Activated naive CD4-positive, alpha-beta T cell treated with anti-CD3 and anti-CD28 coated beads, Interleukin-2, amount 10 ng/mL, durations not matched to agents 7 days and 5 days (primary cell): ENCODE data around the gene WDR37.
"Not testable (repeated sequence)": the region's sequence is repeated elsewhere in the genome, so short reads cannot be mapped to it uniquely, and the experiment has no call there.

ENCODE experiments used
- CTCF ChIA-PET: fragments of 350-600 bp; sonication (Branson Sonifier 250); formaldehyde crosslinking; loops from one replicate; lab custom pipeline; 2021; ENCODE audit warnings: antibody characterized with exemption; lab: Charles Lee
- DNase-seq: peaks from one replicate; pipeline ENCODE4 v3.0.0-alpha.2; 2020
- H3K27ac Mint-ChIP-seq: one replicate; pipeline ENCODE4 v1.8.0; 2021; ENCODE audit warnings: mild to moderate bottlenecking, moderate library complexity, mixed read lengths
- H3K27me3 Mint-ChIP-seq: one replicate; pipeline ENCODE4 v1.8.0; 2021; ENCODE audit warnings: mild to moderate bottlenecking, mixed read lengths
- H3K36me3 Mint-ChIP-seq: one replicate; pipeline ENCODE4 v1.8.0; 2021; ENCODE audit warnings: mixed read lengths
- H3K4me1 Mint-ChIP-seq: one replicate; pipeline ENCODE4 v1.8.0; 2021; ENCODE audit warnings: mixed read lengths
- H3K4me3 Mint-ChIP-seq: one replicate; pipeline ENCODE4 v1.8.0; 2021; ENCODE audit warnings: mild to moderate bottlenecking, moderate library complexity, mixed read lengths
- H3K9me3 Mint-ChIP-seq: one replicate; pipeline ENCODE4 v1.8.0; 2021; ENCODE audit warnings: mixed read lengths

The WDR37 gene

DNA sequence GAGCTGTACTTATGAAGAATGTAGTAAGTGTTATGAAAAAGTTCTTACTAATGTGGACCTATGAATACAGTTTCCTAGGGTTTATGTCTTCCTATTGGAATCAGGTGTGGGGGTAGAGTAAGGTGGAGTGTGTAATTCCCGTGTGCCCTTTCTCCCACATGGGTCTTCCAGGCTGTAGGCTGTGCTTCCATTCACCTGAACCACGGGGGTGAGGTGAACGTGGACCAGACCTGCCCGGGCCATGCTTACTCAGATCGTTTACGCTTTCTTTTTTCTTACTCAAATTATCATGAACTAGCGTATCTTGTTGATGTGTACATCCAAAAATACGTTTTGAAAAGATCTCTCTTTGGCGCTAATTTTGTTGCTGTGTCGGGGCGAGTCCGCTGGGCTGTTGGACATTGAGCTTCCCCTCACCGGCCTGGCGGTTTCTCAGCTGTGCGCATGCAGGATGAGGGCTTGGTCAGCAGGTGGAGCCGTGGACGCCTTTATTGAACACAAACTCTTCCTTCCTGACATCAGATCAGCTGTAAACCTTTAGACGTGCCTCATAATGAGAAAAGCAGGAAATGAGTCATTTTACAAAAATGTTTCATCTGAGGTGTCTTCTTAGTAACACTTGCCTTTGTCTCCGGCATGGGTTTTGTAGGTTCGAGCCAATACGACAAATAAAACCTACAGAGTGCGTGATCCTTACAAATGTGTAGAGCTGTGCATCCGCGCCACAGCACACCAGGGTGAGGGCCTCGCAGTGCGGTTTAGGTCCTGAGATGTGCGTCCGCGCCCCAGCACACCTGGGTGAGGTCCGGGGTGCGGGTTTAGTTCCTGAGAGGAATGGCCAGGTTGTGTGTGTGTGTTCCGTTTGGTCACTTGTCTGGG lies 53.8 kb downstream of the WDR37 start:
- CTCF ChIA-PET = interaction anchor here (0.6 to 1.6 kb wide), 11 partner anchors 8 to 1818 kb away, joined by 3 to 8 read pairs (median 3); partner anchors contain the start of gene ADARB2
- Mint-ChIP-seq H3K9me3 (no peaks in the 10 kb centered on the region), H3K36me3 (peaks cover 80% of the 10 kb centered on the region), H3K27ac (peak overlapping the region; percentile 94), H3K4me1 (peaks cover 33% of the 10 kb centered on the region), H3K27me3 (no peaks in the 10 kb centered on the region), H3K4me3 (peak overlapping the region; percentile 29)
- DNase-seq = peak; percentile 87

DNA sequence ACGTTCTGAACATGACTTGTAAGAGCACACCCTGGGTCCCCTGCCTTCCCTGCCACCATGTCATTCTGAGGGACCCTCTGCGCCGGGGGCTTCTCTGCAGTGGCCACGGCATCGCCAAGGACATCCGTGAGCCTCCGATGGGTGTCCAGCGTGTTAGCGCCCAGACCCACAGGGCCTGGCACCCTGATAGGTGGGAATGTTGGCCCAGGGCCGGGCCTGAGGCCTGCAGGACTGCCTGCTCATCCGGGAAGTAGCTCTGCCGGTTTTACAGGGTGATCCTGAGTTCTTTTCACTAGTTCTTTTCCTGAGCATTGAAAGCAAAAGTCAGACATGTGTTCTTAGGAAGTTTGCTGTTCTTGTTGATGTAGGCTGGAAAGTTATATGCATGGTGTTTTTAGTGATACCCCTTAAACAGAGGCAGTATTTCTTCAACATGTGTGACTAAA lies 54.5 kb downstream of the WDR37 start:
- Mint-ChIP-seq H3K4me3 (peak overlapping the region; percentile 29), H3K4me1 (peaks cover 37% of the 10 kb centered on the region), H3K27ac (peak overlapping the region; percentile 94), H3K36me3 (peaks cover 82% of the 10 kb centered on the region), H3K9me3 (no peaks in the 10 kb centered on the region), H3K27me3 (no peaks in the 10 kb centered on the region)
- DNase-seq = no peak
- CTCF ChIA-PET = interaction anchor here (0.6 to 1.5 kb wide), 11 partner anchors 8 to 1817 kb away, joined by 3 to 8 read pairs (median 3); partner anchors contain the start of gene ADARB2

DNA sequence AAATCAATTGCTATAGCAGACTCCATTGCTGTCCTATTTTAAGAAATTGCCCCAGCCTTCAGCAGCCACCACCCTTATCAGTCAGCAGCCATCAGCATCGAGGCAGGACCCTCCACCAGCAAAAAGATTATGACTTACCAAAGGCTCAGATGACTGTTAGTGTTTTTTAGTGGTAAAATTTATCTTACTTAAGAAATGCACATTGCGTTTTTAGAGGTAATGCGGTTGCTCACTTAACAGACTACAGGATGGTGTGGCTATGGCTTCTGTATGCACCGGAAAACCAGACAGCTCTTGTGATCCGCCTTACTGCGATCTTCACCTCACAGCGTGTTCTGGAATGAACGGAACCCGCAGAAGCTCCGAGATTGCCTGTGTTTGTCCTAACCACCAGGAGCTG lies 58.1 kb downstream of the WDR37 start:
- H3K9me3 Mint-ChIP-seq = peaks cover 5% of the 10 kb centered on the region
- DNase-seq = no peak
- H3K27ac Mint-ChIP-seq = no peak overlapping the region
- peaks cover 88% of the 10 kb centered on the region for H3K36me3 Mint-ChIP-seq
- no peaks in the 10 kb centered on the region for H3K27me3 Mint-ChIP-seq
- H3K4me3 Mint-ChIP-seq = no peak overlapping the region
- CTCF ChIA-PET = no interaction called here
- H3K4me1 Mint-ChIP-seq = peaks cover 53% of the 10 kb centered on the region

DNA sequence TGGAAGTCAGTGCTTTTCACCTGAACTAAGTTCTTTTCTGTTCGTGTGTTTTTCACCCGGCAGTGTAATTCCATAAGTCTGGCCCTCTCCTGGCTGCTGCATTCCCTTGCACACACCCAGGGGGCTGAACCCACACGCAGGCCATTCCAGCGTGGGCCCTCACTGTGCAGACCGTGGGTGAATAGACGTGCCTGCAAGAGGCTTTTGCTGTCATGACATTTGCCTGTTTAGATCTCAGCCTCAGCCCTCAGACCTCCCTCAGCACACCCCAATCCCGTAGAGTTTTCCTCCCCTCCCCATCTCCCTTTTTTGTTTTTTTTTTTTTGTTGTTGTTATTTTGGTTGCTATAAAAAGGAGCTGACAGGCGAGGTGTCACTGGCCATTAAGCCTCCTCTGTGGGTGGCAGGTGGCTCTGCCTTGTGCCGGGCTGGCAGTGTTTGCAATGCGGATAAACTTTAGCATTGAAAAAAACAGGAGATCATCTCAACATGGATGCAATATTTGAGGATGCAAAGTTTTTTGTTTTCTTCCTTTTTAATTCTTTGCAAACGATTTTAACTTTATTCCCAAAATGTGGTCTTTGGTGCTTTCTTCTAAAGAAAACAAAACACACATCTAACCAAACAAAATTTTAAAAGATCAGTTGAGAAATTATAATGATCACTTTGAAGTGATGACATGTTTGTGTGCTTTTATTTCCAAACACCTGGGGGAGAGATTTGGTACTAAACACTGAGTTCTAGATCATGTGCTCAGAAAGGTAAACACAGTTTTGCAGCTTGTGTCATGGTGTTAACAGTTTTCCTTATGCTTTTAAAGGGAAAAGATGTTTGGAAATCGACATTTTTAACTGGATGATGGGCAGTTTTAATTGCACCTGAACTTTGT lies 58.8 kb downstream of the WDR37 start:
- Mint-ChIP-seq H3K9me3 (peaks cover 5% of the 10 kb centered on the region), H3K4me3 (no peak overlapping the region), H3K27me3 (no peaks in the 10 kb centered on the region), H3K4me1 (peaks cover 49% of the 10 kb centered on the region), H3K27ac (no peak overlapping the region), H3K36me3 (peaks cover 90% of the 10 kb centered on the region)
- CTCF ChIA-PET = no interaction called here
- no peak for DNase-seq

DNA sequence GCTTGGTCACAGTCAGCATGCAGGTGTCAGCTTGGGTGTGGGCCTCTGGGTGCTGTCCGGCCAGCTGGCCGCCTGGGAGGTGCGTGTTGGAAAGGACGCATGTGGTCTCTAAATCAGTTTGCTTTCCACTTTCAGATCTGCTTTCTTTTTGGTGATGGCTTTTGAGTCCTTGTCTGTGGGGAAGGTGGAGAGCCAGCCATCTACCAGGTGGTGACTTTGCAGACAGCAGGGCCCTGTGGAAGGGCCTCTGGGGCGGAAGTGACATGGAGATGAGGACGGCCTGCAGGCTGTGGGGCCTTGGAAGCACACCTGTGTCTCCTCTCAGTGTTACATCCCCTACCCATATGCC lies 59.4 kb downstream of the WDR37 start:
- Mint-ChIP-seq H3K4me1 (peaks cover 43% of the 10 kb centered on the region), H3K27ac (no peak overlapping the region)
- CTCF ChIA-PET = no interaction called here

DNA sequence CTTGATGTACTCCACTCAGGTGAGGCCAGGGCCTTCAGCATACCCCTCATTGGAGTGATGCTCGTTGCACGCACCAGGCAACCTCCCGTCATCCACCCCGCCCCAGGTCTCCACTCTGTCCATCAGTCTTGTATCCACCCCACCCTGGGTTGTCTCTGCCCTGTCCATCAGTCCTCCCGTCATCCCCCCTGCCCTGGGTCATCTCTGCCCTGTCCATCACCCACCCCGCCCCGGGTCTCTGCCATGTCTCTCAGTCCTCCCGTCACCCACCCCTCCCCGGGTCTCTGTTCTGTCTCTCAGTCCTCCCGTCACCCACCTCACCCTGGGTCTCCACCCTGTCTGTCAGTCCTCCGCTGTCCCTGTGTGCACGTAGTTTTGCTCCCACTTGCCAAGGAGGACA lies 59.9 kb downstream of the WDR37 start:
- Mint-ChIP-seq H3K4me3 (no peak overlapping the region), H3K27ac (peak overlapping the region; percentile 38), H3K9me3 (peaks cover 5% of the 10 kb centered on the region), H3K4me1 (peaks cover 39% of the 10 kb centered on the region), H3K27me3 (no peaks in the 10 kb centered on the region), H3K36me3 (peaks cover 82% of the 10 kb centered on the region)
- no peak for DNase-seq
- CTCF ChIA-PET = no interaction called here

More for the DNA sequence above, 59.4 kb downstream of the WDR37 start:
- H3K9me3 Mint-ChIP-seq = peaks cover 5% of the 10 kb centered on the region
- H3K4me3 Mint-ChIP-seq = no peak overlapping the region
- no peak for DNase-seq
- peaks cover 86% of the 10 kb centered on the region for H3K36me3 Mint-ChIP-seq
- no peaks in the 10 kb centered on the region for H3K27me3 Mint-ChIP-seq

DNA sequence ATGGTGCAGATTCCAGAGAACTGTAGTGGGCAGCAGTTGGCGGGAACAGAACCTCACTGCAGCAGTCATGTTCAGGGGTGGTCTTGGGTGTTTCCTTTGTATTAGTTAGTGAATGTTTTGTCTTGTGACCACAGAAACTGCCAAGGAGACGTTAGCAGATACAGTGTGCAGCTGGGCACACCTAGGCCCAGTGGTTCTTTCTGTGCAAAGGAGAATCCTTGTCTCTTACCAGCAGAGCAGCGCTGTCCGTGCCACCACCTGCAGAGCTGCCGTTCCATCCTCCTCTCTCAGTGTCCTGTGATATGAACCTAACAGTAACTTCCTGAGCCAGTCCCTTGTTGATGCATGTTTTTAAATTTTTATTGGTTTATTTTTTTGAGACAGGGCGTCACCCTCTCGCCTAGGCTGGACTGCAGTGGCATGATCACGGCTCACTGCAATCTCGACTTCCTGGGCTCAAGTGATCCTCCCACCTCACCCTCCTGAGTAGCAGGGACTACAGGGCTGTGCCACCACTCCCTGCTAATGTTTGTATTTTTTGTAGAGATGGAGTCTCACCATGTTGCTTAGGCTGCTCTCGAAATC lies 60.6 kb downstream of the WDR37 start:
- H3K36me3 Mint-ChIP-seq = peaks cover 82% of the 10 kb centered on the region
- no peaks in the 10 kb centered on the region for H3K27me3 Mint-ChIP-seq
- DNase-seq = no peak
- peaks cover 33% of the 10 kb centered on the region for H3K4me1 Mint-ChIP-seq
- peaks cover 5% of the 10 kb centered on the region for H3K9me3 Mint-ChIP-seq
- H3K27ac Mint-ChIP-seq = no peak overlapping the region
- no peak overlapping the region for H3K4me3 Mint-ChIP-seq
- CTCF ChIA-PET = no interaction called here

DNA sequence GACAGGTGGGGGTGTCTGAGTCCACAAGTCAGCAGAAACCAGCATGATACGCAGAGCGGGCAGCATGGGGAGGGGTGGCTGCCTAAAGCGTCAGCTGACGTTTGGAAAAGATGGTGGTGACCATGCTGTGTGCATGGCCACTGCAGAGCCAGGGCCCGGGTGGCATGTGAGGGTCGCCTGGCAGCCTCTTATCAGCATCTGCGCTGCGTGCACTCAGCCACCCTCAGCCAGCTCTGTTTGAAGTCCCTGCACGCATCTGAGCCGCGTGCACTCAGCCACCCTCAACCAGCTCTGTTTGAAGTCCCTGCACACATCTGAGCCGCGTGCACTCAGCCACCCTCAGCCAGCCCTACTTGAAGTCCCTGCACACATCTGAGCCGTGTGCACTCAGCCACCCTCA lies 61.5 kb downstream of the WDR37 start:
- CTCF ChIA-PET = no interaction called here
- DNase-seq = peak; percentile 32

DNA sequence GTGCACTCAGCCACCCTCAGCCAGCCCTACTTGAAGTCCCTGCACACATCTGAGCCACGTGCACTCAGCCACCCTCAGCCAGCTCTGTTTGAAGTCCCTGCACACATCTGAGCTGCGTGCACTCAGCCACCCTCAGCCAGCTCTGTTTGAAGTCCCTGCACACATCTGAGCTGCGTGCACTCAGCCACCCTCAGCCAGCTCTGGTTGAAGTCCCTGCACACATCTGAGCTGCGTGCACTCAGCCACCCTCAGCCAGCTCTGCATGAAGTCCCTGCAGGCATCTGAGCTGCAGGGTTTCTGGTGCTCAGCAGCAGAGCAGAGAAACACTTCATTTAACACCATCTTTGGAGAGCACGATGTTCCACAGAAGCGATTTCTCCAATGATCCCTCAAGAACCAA lies 62.1 kb downstream of the WDR37 start:
- not testable (repeated sequence) for H3K9me3 Mint-ChIP-seq, DNase-seq, H3K4me3 Mint-ChIP-seq, H3K27me3 Mint-ChIP-seq
- peak overlapping the region; percentile 67 for H3K27ac Mint-ChIP-seq
- H3K4me1 Mint-ChIP-seq = peaks cover 43% of the 10 kb centered on the region
- CTCF ChIA-PET = interaction anchor here (1.0 kb wide), 1 partner anchor 8 kb away, joined by 3 read pairs; no protein-coding TSS in a partner anchor
- peaks cover 79% of the 10 kb centered on the region for H3K36me3 Mint-ChIP-seq

More for the DNA sequence above, 61.5 kb downstream of the WDR37 start:
- Mint-ChIP-seq H3K9me3 (peaks cover 5% of the 10 kb centered on the region), H3K36me3 (peaks cover 82% of the 10 kb centered on the region), H3K27ac (peak overlapping the region; percentile 84), H3K4me1 (peaks cover 38% of the 10 kb centered on the region), H3K27me3 (no peaks in the 10 kb centered on the region), H3K4me3 (no peak overlapping the region)

DNA sequence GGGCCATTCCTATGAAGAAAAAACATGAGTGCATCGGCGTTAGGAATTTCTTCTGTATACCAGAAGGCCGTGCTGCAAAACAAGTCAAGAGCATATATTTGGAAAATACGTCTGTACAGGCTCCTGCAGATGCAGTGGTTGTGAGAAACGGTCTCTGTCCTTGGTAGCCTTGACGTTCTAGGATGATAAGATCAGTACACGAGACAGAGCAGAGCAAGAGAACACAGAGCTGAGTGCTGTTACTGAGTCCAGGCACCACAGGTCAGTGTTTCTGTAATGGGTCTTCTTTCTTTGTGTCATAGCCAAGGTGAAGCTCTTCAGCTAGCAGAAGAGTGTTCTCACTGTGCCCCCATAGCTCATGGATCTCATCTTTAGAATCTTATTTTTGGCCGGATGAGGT lies 62.8 kb downstream of the WDR37 start:
- Mint-ChIP-seq H3K36me3 (peaks cover 81% of the 10 kb centered on the region), H3K27ac (peak overlapping the region; percentile 50), H3K4me3 (no peak overlapping the region), H3K27me3 (no peaks in the 10 kb centered on the region), H3K4me1 (peaks cover 50% of the 10 kb centered on the region), H3K9me3 (peaks cover 5% of the 10 kb centered on the region)
- CTCF ChIA-PET = interaction anchor here (1.0 kb wide), 1 partner anchor 9 kb away, joined by 3 read pairs; no protein-coding TSS in a partner anchor
- DNase-seq = no peak

DNA sequence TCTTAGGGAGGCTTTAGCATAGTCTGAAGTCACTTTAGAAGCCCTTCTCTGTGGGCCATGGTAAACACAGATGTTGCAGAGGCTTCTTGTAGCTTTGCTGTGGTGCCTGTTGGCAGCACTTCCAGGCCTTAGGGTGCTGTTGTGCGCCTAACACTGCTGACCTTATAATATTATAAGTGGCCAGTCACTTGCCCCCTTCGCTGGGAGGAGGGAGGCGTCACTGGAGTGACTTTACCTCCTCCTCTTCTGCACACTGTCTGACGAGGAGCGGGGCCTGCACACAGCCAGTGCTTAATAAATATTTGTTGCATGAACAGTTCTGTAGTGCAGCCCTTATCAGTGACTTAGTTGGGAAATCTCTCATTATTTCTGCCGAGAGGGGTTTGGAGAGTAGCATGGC lies 63.3 kb downstream of the WDR37 start:
- Mint-ChIP-seq H3K27me3 (no peaks in the 10 kb centered on the region), H3K27ac (peak overlapping the region; percentile 50), H3K4me1 (peaks cover 50% of the 10 kb centered on the region), H3K36me3 (peaks cover 83% of the 10 kb centered on the region), H3K9me3 (peaks cover 5% of the 10 kb centered on the region), H3K4me3 (no peak overlapping the region)
- CTCF ChIA-PET = no interaction called here
- DNase-seq = no peak

DNA sequence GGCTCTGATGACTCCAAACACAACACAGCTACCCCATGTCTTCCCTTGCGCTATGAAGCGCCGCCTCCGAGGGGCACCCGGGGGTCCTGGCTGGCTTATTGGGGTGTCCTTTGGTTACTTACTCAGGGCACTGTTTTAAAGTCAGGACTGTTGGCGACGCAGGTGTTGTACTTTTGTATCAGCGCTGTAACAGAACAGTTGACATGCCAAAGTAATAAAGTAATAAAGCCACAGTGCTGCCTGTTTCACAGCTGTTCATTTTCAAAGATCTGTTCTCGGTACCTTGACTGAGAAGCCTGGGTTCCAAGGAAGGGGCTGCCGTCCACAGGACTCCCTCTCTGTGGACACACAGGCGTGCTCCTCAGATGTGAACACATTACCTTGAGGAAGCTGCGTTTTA lies 64.1 kb downstream of the WDR37 start:
- Mint-ChIP-seq H3K4me3 (no peak overlapping the region), H3K36me3 (peaks cover 81% of the 10 kb centered on the region), H3K27ac (no peak overlapping the region), H3K4me1 (peaks cover 50% of the 10 kb centered on the region), H3K27me3 (no peaks in the 10 kb centered on the region), H3K9me3 (peaks cover 5% of the 10 kb centered on the region)
- CTCF ChIA-PET = no interaction called here
- DNase-seq = no peak

DNA sequence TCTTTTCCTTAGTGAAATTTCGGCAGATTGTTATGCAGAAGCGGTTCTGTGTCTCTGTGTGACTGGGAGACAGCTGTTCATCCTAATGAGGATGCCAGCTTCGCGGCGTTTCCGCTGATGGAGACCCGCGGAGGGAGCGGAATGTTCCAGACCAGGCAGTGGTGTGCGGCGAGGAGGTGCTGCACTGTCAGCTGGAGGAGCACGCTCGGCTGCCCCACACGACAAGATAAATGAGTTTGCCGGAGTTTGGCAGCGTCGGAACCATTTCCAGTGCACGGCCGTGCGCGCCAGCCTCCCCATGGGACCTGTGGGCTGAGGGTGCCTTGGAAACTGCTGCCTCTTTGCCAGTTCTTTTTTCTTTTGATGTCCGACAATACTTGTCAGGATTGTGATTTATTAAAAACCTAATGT lies 64.6 kb downstream of the WDR37 start:
- Mint-ChIP-seq H3K36me3 (peaks cover 79% of the 10 kb centered on the region), H3K27me3 (no peaks in the 10 kb centered on the region), H3K4me3 (no peak overlapping the region), H3K9me3 (peaks cover 5% of the 10 kb centered on the region), H3K4me1 (peaks cover 46% of the 10 kb centered on the region), H3K27ac (no peak overlapping the region)
- CTCF ChIA-PET = no interaction called here
- DNase-seq = no peak
